Osteocyte (in vitro differentiated cells): Measurements from ENCODE around the gene MICU2. TPM values are rescaled to one million over a fixed set of nuclear protein-coding genes. Genes with fewer than 3 reads are reported as not detected.
"Not testable (repeated sequence)": the region's sequence is repeated elsewhere in the genome, so short reads cannot be mapped to it uniquely, and the experiment has no call there.

Experiments used
- DNase-seq: peaks from one replicate; pipeline ENCODE4 v3.0.0; 2021; ENCODE audit warnings: mixed read lengths; ENCODE audit not compliant: unreplicated experiment; ENCODE audit errors: extremely low spot score
- H3K27ac Mint-ChIP-seq: one replicate; pipeline ENCODE4 v1.8.0; 2021; ENCODE audit warnings: mild to moderate bottlenecking, mixed read lengths; ENCODE audit not compliant: unreplicated experiment
- H3K27me3 Mint-ChIP-seq: one replicate; pipeline ENCODE4 v1.8.0; 2021; ENCODE audit warnings: mixed read lengths; ENCODE audit not compliant: unreplicated experiment
- H3K36me3 Mint-ChIP-seq: one replicate; pipeline ENCODE4 v1.8.0; 2021; ENCODE audit warnings: mixed read lengths; ENCODE audit not compliant: unreplicated experiment
- H3K4me1 Mint-ChIP-seq: one replicate; pipeline ENCODE4 v1.8.0; 2021; ENCODE audit warnings: mixed read lengths; ENCODE audit not compliant: unreplicated experiment
- H3K4me3 Mint-ChIP-seq: one replicate; pipeline ENCODE4 v1.8.0; 2021; ENCODE audit warnings: mild to moderate bottlenecking, moderate library complexity, mixed read lengths; ENCODE audit not compliant: unreplicated experiment
- H3K9me3 Mint-ChIP-seq: one replicate; pipeline ENCODE4 v1.8.0; 2021; ENCODE audit warnings: mixed read lengths; ENCODE audit not compliant: unreplicated experiment
- total RNA-seq: library from RNA; stranded (reverse); gene quantifications from 2 replicates; pipeline ENCODE4 v1.2.1, GENCODE V29; 2021
- TF ChIP-seq, protein P1 (sequence below): fragments of 200-600 bp; sonication (generic); IDR thresholded peaks from 2 replicates; pipeline ENCODE4 v1.5.0; 2021; ENCODE audit warnings: antibody characterized with exemption, mild to moderate bottlenecking, moderate library complexity

MICU2 gene
- total RNA-seq, 1 donor from 2014 or later, result 31.0 TPM

GRCh38 chr13:21568854-21569253, 35.1 kb downstream of the MICU2 start:
- Mint-ChIP-seq H3K4me1 (peaks cover 9% of the 10 kb centered on the region), H3K27ac (no peak overlapping the region), H3K4me3 (no peak overlapping the region), H3K36me3 (peaks cover 11% of the 10 kb centered on the region), H3K9me3 (no peaks in the 10 kb centered on the region), H3K27me3 (no peaks in the 10 kb centered on the region)
- TF ChIP-seq, protein P1, sequence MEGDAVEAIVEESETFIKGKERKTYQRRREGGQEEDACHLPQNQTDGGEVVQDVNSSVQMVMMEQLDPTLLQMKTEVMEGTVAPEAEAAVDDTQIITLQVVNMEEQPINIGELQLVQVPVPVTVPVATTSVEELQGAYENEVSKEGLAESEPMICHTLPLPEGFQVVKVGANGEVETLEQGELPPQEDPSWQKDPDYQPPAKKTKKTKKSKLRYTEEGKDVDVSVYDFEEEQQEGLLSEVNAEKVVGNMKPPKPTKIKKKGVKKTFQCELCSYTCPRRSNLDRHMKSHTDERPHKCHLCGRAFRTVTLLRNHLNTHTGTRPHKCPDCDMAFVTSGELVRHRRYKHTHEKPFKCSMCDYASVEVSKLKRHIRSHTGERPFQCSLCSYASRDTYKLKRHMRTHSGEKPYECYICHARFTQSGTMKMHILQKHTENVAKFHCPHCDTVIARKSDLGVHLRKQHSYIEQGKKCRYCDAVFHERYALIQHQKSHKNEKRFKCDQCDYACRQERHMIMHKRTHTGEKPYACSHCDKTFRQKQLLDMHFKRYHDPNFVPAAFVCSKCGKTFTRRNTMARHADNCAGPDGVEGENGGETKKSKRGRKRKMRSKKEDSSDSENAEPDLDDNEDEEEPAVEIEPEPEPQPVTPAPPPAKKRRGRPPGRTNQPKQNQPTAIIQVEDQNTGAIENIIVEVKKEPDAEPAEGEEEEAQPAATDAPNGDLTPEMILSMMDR, result no peak
- no peak for DNase-seq

- Mint-ChIP-seq H3K9me3 (no peaks in the 10 kb centered on the region), H3K27ac (no peak overlapping the region), H3K27me3 (no peaks in the 10 kb centered on the region), H3K4me1 (peaks cover 9% of the 10 kb centered on the region), H3K36me3 (peaks cover 18% of the 10 kb centered on the region), H3K4me3 (no peak overlapping the region)
- DNase-seq, result no peak
- TF ChIP-seq, protein P1, result no peak
These were observed 36.3 kb downstream of the MICU2 start for GRCh38 chr13:21567714-21568113.

DNA sequence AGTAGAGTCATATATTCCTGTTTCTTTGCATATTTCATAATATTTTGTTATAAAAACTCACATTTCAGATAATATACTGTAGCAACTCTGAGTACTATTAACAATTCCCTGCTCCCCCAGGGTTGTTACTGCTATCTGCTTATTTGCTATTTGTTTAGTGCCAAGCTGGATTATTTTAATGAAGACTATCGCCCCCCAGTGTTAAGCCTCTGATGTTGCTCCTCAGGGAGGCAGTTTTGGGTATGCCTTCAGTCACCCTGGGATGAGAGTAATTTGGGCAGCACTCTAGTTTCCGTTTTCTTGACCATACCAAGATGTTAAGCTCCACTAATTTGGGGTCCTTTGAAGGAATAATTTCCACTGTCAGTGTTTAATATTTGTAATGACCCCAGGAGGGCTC, 46.0 kb downstream of the MICU2 start:
- H3K27me3 Mint-ChIP-seq, result no peaks in the 10 kb centered on the region
- TF ChIP-seq, protein P1, result peak; percentile 41
- H3K27ac Mint-ChIP-seq, result no peak overlapping the region
- H3K36me3 Mint-ChIP-seq, result peaks cover 30% of the 10 kb centered on the region
- H3K4me3 Mint-ChIP-seq, result no peak overlapping the region
- H3K4me1 Mint-ChIP-seq, result no peaks in the 10 kb centered on the region
- DNase-seq, result no peak
- H3K9me3 Mint-ChIP-seq, result no peaks in the 10 kb centered on the region

DNA sequence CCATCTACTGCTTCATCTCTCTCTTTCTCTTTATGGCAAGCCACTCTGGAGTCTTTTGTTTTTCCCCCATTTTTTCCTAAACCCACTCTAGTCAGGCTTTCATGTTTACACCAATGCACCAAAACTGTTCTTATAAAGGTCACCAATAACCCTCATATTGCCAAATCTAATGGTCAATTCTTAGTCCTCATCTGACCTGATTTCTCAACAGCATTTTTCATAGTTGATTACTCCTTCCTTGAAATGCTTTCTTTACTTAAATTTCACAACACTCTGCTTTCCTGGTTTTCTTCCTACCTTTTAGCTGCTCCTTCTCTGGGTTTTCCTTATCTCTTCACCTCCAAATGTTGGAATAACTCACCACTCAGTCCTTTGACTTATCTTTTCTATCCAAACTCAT, 47.9 kb downstream of the MICU2 start:
- peaks cover 21% of the 10 kb centered on the region for H3K36me3 Mint-ChIP-seq
- H3K4me3 Mint-ChIP-seq, result no peak overlapping the region
- no peak for DNase-seq
- no peaks in the 10 kb centered on the region for H3K4me1 Mint-ChIP-seq
- no peak overlapping the region for H3K27ac Mint-ChIP-seq
- TF ChIP-seq, protein P1, result no peak
- no peaks in the 10 kb centered on the region for H3K27me3 Mint-ChIP-seq
- H3K9me3 Mint-ChIP-seq, result no peaks in the 10 kb centered on the region

GRCh38 chr13:21553261-21553660, 50.7 kb downstream of the MICU2 start:
- peaks cover 18% of the 10 kb centered on the region for H3K36me3 Mint-ChIP-seq
- not testable (repeated sequence) for H3K4me1 Mint-ChIP-seq, H3K4me3 Mint-ChIP-seq, H3K27ac Mint-ChIP-seq, H3K27me3 Mint-ChIP-seq, DNase-seq, H3K9me3 Mint-ChIP-seq

GRCh38 chr13:21550918-21551317, 53.1 kb downstream of the MICU2 start:
- Mint-ChIP-seq H3K36me3 (peaks cover 9% of the 10 kb centered on the region), H3K4me1 (no peaks in the 10 kb centered on the region), H3K27me3 (no peaks in the 10 kb centered on the region), H3K4me3 (no peak overlapping the region), H3K9me3 (no peaks in the 10 kb centered on the region), H3K27ac (no peak overlapping the region)
- TF ChIP-seq, protein P1, result no peak
- no peak for DNase-seq
